Activated CD8-positive, alpha-beta memory T cell treated with anti-CD3 and anti-CD28 coated beads, Interleukin-2, amount 50 U/mL, for 1 hour (primary cell): ENCODE results near the gene GLRX5.
"Not testable (repeated sequence)": the region's sequence is repeated elsewhere in the genome, so short reads cannot be mapped to it uniquely, and the experiment has no call there.

Experiments used
- DNase-seq: peaks from one replicate; pipeline ENCODE4 v3.0.0-alpha.2; 2020; ENCODE audit errors: extremely low read depth

The GLRX5 gene

DNA sequence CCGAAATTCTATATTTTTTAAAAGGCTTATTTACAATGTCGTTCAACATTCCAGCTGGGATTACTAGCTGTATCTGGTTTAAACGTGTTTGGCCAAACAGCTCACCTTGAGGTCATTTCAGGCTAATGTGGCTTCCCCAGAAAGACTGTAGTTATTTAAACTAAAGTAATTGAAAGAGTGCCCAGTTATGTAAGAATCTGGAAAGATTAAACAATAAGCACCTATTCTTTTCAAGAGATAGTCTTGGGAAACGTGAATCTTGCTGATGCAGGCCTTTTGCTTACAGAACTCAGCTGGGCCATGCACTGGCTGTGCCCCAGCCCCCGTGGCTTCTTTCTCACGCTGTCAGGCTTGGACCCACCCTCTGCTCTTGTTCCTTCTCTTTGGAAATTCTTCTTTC, 24.4 kb downstream of the GLRX5 start:
- DNase-seq: no peak

DNA sequence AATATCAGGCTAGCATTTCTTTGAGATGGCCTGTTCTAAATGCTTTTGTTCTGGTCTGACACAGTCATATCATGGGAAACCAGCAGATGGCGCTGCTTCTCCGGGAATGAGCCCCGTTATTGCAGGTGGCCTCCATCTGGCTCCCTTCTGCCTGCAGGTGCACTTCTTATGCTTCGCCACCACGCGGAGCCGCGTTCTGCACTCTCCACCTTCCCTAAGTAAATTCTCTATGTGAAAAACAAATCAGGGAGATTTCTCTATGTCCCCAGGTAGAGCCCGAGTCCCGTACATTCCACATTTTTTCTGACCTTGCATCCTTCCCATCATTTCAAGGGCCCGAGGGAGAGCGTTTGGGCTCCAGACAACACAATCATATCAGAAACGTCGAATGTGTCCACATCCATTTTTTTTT, 26.2 kb downstream of the GLRX5 start:
- DNase-seq: peak; percentile 49

DNA sequence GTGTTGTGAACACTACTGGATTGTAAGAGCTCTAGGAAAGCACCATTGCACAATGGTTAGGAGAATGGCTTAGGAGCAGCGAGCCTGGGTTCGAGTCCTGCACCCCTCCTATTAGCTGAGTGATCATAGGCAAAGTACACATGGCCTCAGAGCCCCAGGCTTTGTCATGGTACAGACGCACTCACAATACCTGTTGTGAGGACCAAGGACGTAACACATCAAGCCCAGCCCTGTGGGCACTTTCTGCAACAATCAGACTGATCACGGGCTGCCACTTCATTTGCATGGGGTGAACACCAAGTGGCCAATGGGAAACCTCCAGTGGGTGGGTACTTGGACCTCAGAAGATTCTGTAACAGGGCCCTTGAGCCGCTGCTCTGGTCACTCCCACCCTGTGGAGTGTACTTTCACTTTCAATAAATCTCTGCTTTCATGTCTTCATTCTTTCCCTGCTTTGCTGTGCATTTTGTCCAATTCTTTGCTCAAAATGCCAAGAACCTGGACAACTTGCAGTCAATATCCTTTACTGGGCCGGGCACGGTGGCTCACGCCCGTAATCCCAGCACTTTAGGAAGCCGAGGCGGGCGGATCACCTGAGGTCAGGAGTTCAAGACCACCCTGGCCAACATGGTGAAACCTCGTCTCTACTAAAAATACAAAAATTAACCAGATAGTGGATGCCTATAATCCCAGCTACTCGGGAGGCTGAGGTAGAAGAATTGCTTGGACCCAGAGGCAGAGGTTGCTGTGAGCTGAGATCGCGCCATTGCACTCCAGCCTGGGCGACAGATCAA, 28.2 kb downstream of the GLRX5 start:
- no peak for DNase-seq

DNA sequence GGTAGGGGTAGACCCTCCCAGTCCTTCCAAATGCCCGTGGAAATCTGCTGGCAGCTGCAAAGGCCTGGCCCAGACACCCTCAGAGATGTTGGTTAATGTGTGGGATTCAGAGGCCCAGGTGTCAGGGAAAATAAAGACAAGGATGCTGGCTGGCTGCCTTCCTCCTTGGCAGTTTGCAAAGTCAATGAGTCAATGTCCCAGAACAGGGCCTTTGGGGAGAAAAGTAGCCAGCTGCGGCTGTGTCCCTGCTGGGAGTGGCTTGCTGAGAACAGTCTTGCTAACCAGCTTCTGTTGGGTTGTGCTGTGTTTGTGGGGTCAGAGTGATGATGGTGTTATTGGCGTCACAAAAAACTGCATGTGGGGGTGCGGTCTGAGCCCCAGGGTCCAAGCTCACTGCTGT, 29.2 kb downstream of the GLRX5 start:
- no peak for DNase-seq

DNA sequence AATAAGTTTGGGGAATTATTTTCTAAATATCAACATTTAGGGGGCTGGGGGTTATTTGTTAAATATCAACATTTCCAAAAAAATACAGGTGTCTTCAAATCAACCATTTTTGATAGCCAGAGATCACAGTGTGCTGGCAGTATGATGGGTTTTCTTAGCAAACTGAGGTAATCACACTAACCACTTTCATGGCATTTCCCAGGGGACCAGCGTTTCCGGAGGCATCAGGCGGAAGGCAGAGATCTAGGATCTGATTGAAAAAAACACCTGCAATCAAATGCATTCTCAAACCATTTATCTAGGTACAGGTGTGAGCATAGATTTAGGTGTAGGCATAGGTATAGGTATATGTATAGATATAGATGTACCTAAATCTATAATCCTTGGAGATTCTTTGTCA, 34.6 kb downstream of the GLRX5 start:
- no peak for DNase-seq

DNA sequence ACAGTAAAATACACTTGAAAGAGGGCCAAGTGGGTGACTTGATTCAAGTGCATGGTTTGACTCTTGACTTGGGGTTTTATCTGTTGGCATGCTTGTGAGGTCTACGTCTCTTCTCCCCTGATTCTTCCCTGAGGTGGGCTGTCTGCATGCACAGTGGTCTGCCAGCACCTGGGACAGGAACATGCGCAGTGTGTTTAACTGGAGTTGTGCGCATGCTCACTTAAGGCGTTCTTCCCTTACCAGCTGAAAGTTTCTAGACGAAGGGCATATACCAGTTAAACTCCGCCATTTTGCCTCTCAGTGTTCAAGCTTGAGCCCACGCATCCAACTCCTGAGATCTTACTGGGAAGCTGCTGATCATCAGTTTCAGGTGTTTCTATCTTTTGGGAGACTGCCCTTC, 38.5 kb downstream of the GLRX5 start:
- DNase-seq: no peak

DNA sequence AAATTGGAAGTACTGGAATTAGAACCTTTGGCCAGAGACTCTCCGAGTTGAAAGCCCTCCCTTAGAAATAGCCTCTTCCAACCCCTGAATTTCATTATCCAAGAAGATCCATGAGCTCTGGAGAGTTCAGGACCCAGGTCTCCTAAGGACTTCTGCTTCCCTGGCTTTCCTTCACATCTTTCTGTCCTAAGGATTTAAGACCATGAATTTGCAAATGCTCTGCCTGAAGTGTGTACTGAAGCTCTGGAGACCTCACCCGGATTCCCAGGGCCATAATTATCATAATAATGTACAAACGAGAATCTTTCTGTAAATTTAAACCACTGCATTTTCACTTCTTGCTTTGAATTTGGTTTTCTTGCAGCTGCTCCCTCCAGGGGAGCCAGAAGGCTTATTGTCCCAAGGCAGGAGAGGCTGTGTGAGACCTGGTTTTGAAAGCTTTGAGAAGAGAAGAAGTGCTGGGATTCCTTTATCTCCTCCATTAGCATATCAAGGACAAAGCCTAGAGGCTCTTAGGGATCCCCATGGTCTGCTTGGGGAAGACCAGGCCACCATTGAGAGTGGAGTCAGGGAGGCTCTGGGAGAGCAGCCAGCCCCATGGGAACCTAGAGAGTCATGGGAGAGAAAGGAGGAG, 41.1 kb downstream of the GLRX5 start:
- DNase-seq: no peak

DNA sequence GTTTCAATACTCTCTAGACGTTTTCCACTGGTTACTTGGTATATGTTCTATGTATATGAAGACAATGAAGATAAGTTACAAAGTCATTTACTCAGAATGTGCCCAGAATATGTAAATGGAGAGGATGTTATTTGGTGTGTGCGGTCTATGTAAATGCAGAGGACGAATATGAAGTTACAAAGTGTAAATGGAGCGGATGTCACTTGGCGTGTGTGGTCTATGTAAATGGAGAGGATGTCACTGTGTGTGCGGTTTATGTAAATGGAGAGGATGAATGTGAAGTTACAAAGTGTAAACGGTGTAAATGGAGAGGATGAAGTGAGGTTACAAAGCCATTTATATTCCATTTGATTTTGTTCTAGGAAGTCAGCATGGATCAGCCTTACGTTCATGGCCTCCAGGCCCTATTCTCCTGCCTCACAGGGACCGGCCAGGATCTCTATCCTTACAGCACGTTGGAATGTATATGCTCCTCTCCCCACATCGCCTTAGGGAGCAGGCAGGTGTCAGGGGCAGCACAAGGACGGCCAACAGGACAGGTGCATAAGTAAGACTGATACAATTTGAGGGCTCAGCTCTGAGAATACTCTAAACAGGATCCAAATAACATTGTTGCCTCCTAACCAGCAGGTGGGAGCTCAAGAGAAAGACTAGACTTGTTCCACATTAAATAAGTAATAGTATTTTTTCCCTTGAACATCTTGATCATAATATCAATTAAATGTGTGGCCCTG, 42.4 kb downstream of the GLRX5 start:
- DNase-seq: no peak

DNA sequence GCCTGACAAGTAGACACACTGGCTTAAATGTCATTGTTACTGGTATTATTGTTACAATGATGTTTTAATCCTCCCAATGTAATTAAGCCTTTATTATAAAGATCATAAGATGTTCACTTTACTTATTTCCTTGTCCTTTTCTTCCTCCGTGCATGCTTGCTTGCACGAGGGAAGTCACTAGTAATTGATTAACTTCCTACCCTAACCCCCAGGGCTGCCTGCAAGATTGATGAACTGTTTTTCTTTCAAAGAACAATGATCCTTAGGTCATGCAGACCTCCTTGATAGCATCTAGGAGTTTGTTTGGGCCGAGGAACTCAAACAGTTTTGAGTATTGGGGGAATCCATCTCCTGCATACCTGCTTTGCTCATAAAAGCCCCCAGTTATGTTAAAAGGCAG, 43.0 kb downstream of the GLRX5 start:
- no peak for DNase-seq

DNA sequence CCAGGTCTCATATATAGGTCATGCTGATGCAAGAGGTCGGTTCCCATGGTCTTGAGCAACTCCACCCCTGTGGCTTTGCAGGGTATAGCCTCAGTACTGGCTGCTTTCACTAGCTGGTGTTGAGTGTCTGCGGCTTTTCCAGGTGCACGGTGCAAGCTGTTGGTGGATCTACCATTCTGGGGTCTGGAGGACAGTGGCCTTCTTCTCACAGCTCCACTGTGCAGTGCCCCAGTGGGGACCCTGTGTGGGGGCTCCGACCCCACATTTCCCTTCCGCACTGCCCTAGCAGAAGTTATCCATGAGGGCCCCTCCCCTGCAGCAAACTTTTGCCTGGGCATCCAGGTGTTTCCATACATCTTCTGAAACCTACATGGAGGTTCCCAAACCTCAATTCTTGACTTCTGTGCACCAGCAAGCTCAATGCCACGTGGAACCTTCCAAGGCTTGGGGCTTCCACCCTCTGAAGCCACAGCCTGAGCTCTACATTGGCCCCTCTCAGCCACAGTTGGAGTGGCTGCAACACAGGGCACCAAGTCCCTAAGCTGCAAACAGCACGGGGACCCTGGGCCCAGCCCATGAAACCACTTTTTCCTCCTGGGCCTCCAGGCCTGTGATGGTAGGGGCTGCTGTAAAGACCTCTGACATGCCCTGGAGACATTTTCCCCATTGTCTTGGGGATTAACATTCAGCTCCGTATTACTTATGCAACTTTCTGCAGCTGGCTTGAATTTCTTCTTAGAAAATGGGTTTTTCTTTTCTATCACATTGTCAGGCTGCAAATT, 49.2 kb downstream of the GLRX5 start:
- not testable (repeated sequence) for DNase-seq

DNA sequence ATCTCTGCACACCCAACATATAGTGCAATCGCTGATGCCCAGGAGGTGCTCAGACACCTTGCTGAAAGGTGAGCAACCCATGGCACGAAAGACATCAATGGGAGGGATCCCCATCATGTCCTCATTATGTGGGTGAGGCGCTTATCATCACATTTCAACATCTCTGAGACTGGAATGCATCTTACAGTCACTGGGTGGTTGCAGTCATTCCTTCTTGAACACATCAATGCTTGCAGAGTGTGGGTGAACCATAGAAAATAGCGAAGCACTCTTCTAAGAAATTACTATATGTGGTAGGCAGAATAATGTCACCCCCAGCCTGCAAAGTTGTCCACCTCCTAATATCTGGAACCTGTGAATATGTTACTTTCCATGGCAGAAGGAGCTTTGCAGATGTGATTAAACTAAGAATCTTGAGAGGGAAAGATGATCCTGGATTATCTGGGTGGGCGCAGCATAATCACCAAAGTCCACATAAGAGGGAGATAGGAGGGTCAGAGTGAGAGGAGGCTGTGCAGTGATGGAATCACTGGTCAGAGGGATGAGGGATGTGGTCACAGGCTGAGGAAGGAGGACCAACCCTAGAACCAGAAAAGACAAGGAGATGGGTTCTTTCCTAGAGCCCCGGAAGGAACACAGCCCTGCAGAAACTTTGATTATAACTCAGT, 51.2 kb downstream of the GLRX5 start:
- no peak for DNase-seq

DNA sequence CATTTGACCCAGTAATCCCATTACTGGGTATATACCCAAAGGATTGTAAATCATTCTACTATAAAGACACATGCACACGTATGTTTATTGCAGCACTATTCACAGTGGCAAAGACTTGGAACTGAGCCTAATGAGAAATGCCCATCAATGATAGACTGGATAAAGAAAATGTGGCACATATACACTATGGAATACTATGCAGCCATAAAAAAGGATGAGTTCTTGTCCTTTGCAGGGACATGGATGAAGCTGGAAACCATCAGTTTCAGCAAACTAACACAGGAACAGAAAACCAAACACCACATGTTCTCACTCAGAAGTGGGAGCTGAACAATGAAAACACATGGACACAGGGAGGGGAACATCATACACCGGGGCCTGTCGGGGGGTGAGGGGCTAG, 56.3 kb downstream of the GLRX5 start:
- DNase-seq: not testable (repeated sequence)
